MV-4-11 (cell line): Measurements from ENCODE around the gene STAT4.

Experiments used
- DNase-seq: peaks from one replicate; lab custom pipeline; 2025; lab: John Stamatoyannopoulos, UW

Gene STAT4

GRCh38 chr2:191150600-191151330 lies at the start of gene STAT4:
Gene STAT4 (minus strand): TSS chr2:191150994. CDS start chr2:191148203, 2,791 bp downstream.
- DNase-seq, result no peak

- no peak for DNase-seq
Observed at GRCh38 chr2:191199929-191200512, 49.2 kb upstream of the STAT4 start.

DNA sequence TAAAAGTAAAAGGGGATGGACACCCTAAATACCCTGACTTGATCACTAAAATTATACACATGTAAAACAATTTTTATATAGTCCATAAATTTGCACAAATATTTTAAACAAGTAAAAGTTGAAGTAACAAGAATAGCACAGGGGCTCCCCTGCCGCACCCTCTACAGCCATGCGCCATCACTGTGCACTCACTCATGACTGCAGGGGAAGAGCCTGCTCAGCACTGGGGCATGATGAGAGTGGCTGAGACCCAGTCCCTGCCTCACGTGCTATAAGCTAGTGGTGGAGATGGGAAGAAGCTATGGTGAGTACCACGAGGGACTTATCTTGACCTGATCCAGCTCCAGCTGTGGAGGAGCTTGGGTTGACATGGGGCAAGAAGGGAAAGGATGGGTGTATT lies 47.5 kb upstream of the STAT4 start:
- DNase-seq, result no peak

GRCh38 chr2:191197096-191197495 lies 46.3 kb upstream of the STAT4 start:
- no peak for DNase-seq

DNA sequence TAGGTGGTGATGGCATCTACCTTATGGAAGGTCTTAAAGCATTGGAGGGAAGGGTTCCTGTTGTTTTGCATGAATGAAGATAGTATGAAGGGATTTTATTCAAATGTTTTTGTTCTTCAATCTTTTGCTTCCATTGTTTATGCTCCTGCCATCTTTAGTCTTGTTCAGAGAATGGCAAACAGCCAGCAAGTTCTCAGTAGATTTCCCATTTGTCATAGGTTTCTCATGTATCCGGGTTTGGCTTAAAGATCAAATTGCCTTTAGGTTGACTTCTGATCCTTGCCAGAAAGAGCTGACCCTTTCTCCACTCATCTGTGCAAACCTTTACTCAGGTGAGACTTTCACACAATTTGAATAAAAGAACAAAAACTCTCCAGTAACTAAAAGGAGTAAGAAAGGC lies 44.2 kb upstream of the STAT4 start:
- DNase-seq, result no peak

- no peak for DNase-seq
Observed at GRCh38 chr2:191190861-191191552, 40.2 kb upstream of the STAT4 start.

- DNase-seq, result no peak
Observed at GRCh38 chr2:191190435-191190834, 39.6 kb upstream of the STAT4 start.

- DNase-seq, result no peak
Observed at GRCh38 chr2:191189112-191189635, 38.4 kb upstream of the STAT4 start.

DNA sequence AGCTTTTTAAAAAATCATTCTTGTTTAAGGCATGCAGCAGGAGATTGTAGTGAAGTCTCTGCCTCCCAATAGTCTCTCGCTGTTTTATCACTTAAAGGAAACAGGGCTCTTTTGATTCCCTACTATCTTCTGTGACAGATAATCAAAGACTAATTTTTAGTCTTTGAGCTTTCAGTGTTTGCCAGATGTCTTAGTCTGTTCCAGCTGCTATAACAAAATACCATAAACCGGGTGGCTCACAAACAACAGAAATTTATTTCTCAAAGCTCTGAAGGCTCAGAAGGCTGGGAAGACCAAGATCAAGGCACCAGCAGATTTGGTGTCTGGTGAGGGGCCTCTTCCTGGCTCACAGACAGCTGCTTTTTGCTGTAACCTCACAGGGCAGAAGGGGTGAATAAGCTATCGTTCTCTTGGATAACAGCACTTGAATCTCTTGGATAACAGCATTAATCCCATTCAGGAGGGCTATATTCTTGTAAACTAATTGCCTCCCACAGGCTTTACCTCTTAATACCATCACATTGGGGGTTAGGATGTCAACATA lies 37.8 kb upstream of the STAT4 start:
- DNase-seq, result no peak

- no peak for DNase-seq
Observed at GRCh38 chr2:191187105-191187829, 36.5 kb upstream of the STAT4 start.

DNA sequence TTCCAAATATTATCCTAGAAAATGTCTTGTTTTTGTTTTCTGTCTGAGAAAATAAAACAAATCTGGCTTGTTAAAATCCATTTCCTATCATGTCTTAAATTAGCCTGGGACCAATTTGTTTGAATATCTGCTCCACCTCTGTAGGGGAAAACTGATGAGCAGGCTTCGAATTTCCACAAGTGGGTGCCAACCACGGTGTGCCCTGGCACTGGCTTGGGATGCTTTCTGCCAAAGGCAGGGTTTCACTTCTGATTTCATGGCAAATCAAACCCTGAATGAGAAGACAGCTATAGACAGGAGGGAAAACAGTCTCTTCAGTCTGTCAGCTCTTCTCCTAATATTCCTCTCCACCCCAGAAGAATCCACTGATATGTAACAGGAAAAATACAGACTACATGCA lies 33.7 kb upstream of the STAT4 start:
- no peak for DNase-seq

- DNase-seq, result no peak
Observed at GRCh38 chr2:191183516-191183915, 32.7 kb upstream of the STAT4 start.

DNA sequence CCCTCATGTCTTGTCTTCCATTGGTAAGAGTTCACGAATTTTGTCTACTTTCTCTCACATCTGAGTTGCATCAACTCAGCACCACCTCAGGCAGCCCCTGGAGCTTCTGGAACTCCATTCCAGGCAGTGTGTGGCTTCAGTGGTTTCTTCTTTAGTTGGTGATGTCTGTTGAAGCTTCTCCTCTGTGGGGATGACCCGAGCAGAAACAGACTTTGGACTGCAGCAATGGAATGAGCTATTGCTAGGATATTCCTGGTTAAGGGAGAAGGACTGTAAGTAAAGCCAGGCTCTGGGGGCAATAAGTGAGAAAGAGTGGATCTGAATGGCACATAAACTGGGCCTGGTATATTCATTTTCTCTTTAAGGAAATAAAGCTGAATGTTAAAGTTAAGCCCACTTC lies 32.3 kb upstream of the STAT4 start:
- DNase-seq, result no peak

DNA sequence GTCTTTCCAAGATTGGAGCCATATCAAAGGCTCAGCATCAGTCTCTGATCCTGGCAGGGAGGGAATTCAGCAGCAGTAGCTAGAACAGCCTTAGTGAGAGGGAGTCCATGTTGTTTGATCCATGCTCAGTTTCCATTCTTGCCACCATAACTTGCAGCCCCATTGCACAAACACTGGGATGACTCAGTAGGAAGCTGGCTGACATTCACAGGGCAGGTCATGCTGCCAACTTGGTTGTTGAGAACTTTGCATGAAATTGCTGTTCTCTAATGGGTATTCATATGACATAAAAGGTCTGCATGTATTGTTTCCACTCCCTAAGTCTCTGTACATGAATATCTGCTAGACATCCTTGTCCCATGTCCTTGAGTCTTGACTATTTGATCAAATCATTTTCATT lies 29.9 kb upstream of the STAT4 start:
- DNase-seq, result no peak

DNA sequence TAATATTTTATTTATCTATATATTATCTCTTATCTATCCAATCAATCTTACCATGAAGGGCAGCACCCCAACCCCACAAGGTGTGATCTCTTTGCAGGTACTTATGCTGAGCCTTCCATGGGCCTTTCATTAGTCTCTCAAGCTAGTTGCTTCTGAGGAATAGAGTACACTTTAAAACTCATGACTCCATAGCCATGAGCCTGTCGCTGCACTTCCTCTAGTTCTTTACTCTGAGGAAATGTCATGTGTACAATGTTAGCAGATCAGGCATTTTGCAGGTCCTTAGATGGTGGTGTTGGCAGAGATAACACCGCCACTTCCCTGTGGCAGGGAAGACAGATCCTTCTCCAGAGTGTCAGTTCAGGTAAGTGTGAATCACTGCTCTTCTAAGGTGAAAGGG lies 29.5 kb upstream of the STAT4 start:
- DNase-seq, result no peak

DNA sequence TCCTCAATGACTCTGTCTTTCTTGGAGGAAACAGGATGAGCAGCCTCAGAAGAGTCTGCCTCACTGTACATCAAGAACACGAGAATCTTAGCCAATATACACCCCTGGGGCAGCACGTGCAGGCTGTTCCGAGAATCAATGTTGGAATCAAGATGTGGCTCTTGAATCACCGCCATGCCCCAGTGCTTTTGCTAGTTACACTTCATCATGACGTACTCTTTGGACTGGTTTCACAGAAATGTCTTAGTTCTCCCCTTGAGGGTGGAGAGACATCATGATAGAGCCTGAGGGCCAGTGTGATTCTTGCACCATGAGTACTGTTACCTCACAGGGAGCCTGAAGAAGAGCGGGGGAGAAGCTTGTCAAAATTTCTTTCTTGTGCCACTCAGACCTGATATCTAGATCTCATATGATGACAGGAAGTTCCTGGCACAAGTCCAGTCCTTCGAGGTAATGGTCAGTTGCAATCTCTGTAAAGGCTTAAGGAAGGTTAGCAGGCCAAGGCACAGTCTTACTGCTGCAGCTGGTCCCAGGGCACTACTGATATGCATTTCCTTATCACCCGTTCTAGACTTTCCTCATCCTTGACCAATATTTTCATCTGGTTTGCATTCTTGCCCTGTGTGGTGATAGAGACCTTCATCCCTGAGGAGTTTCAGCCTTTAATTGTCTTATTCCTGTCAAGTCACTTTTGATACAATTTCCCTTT lies 28.2 kb upstream of the STAT4 start:
- no peak for DNase-seq

- no peak for DNase-seq
Observed at GRCh38 chr2:191177751-191178736, 27.2 kb upstream of the STAT4 start.

- no peak for DNase-seq
Observed at GRCh38 chr2:191176801-191177438, 26.1 kb upstream of the STAT4 start.

- no peak for DNase-seq
Observed at GRCh38 chr2:191176305-191176704, 25.5 kb upstream of the STAT4 start.

- no peak for DNase-seq
Observed at GRCh38 chr2:191174442-191174841, 23.6 kb upstream of the STAT4 start.
